Lower leg skin (tissue), 3 donors: ENCODE measurements around the gene CDH13.

Experiments used
- CTCF ChIP-seq, 3 donors: fragments of 450-650 bp; IDR thresholded peaks; one replicate each; pipeline ENCODE4 v1.5.1; 2016; ENCODE audit warnings: antibody characterized with exemption in 3 of 3, mild to moderate bottlenecking in 3 of 3, moderate library complexity in 2 of 3
- POLR2A ChIP-seq, 2 donors: fragments of 450-650 bp; IDR thresholded peaks; one replicate each; pipeline ENCODE4 v1.6.1; 2016 to 2017; ENCODE audit warnings: antibody characterized with exemption in 2 of 2, mild to moderate bottlenecking in 1 of 2, moderate library complexity in 1 of 2

- TF ChIP-seq CTCF (IDR thresholded peaks at IDR 0.05) = no peak
- no peak for TF ChIP-seq POLR2A (IDR thresholded peaks at IDR 0.05)
Observed at GRCh38 chr16:83279251-83279650, 652.5 kb downstream of the CDH13 start.
